Measurements from ENCODE around the gene GAPVD1. TPM values are rescaled to one million over a fixed set of nuclear protein-coding genes. Genes with fewer than 3 reads are reported as not detected.
A peak's percentile ranks its signal among the peaks of the same experiment; 100 is the strongest.
"Not testable (repeated sequence)": the region's sequence is repeated elsewhere in the genome, so short reads cannot be mapped to it uniquely, and the experiment has no call there.

The GAPVD1 gene
- total RNA-seq, 1 experiment from 2014 or later, result 39.5 TPM

DNA sequence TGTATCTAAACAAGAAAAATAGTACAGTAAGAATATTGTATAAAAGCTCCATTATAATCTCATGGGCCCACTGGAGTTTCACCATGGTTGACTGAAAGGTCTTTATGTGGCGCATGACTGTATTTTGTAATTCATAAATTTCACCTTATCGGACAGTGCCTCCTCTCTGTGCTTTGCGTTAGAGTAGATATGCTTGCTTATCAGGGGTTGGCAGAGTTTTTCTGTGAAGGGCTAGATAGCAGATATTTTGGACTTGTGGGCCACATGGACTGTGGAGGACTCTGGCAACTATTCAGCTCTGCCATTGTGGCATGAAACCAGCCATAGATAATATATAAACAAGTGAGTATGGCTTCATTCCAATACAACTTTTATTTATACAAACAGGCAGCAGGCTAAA lies 23.2 kb downstream of the GAPVD1 start:
- Histone ChIP-seq H3K4ac (ENCODE audit: low read depth, low read length) (no peak overlapping the region), H3K4me2 (ENCODE audit: insufficient read depth, insufficient read length, low read length) (no peak overlapping the region), H3K79me1 (ENCODE audit: insufficient read depth, low read depth, low read length, poor library complexity, severe bottlenecking) (no peaks in the 10 kb centered on the region), H3K18ac (ENCODE audit: insufficient read length, low read depth, low read length) (no peak overlapping the region), H2BK5ac (ENCODE audit: insufficient read length, low read length) (no peak overlapping the region), H3T11ph (ENCODE audit: low read length) (no peak overlapping the region), H3K27me3 (ENCODE audit: insufficient read depth, low read length) (no peaks in the 10 kb centered on the region), H3K27ac (ENCODE audit: insufficient read length, low read depth, low read length) (no peak overlapping the region), H3K9ac (ENCODE audit: extremely low read depth, insufficient read length, low read length) (no peak overlapping the region), H2AFZ (ENCODE audit: low read length) (no peak overlapping the region), H4K8ac (replicated peaks; ENCODE audit: insufficient read length, low read depth, low read length) (no peak overlapping the region), H2AK5ac (ENCODE audit: insufficient read length, low read length) (no peak overlapping the region), H3K23me2 (ENCODE audit: insufficient read length, low read depth, low read length, poor library complexity, severe bottlenecking) (no peaks in the 10 kb centered on the region), H4K20me1 (ENCODE audit: control insufficient read depth, insufficient read depth, insufficient read length) (no peaks in the 10 kb centered on the region), H3K23ac (ENCODE audit: insufficient read length, low read depth, low read length) (no peak overlapping the region), H3K14ac (ENCODE audit: insufficient read depth, low read length) (no peak overlapping the region), H2BK12ac (ENCODE audit: insufficient read length, low read depth, low read length) (no peak overlapping the region), H3K79me2 (ENCODE audit: insufficient read depth, low read length) (no peaks in the 10 kb centered on the region; the same call in 1 of the 2 replicates), H4K91ac (ENCODE audit: insufficient read length, low read depth, low read length) (no peak overlapping the region), H2BK20ac (ENCODE audit: low read depth, low read length, poor library complexity, severe bottlenecking) (no peak overlapping the region), H2BK15ac (ENCODE audit: low read depth, low read length) (no peak overlapping the region), H4K5ac (ENCODE audit: insufficient read length, low read depth, low read length) (no peak overlapping the region), H3K9me3 (ENCODE audit: control insufficient read depth, low read depth, low read length) (no peaks in the 10 kb centered on the region), H3K4me1 (ENCODE audit: insufficient read depth, low read length) (no peaks in the 10 kb centered on the region), H2BK120ac (ENCODE audit: low read depth, low read length, poor library complexity, severe bottlenecking) (no peak overlapping the region), H3K56ac (ENCODE audit: insufficient read length, low read depth, low read length) (no peak overlapping the region)
- no peak for DNase-seq
- Mint-ChIP-seq H3K36me3 (ENCODE audit: insufficient read depth in 1 of 3, low read depth in 3 of 3) (no peaks in the 10 kb centered on the region), H3K4me1 (no peaks in the 10 kb centered on the region), H3K27ac (no peak overlapping the region), H3K9me3 (no peaks in the 10 kb centered on the region), H3K4me3 (no peak overlapping the region), H3K27me3 (ENCODE audit: low read depth) (no peaks in the 10 kb centered on the region)
- no peak for TF ChIP-seq CTCF (conservative IDR thresholded peaks at IDR 0.05)
- WGBS (ENCODE audit: extremely low coverage, insufficient read length, low lambda C conversion rate), result no CpG with 5 or more reads among the region's 3 CpGs

GRCh38 chr9:125286935-125287433 lies 25.4 kb downstream of the GAPVD1 start:
- not testable (repeated sequence) for H2BK12ac ChIP-seq (ENCODE audit: insufficient read length, low read depth, low read length); H3K79me2 ChIP-seq (ENCODE audit: insufficient read depth, low read length); H2BK120ac ChIP-seq (ENCODE audit: low read depth, low read length, poor library complexity, severe bottlenecking); H3K4me3 Mint-ChIP-seq; H3K4me1 ChIP-seq (ENCODE audit: insufficient read depth, low read length); H3K4me2 ChIP-seq (ENCODE audit: insufficient read depth, insufficient read length, low read length); H4K20me1 ChIP-seq (ENCODE audit: control insufficient read depth, insufficient read depth, insufficient read length); H3K36me3 Mint-ChIP-seq (ENCODE audit: insufficient read depth in 1 of 3, low read depth in 3 of 3); H3T11ph ChIP-seq (ENCODE audit: low read length); H3K56ac ChIP-seq (ENCODE audit: insufficient read length, low read depth, low read length); H2AK5ac ChIP-seq (ENCODE audit: insufficient read length, low read length); H3K79me1 ChIP-seq (ENCODE audit: insufficient read depth, low read depth, low read length, poor library complexity, severe bottlenecking); H3K27me3 ChIP-seq (ENCODE audit: insufficient read depth, low read length); H3K4ac ChIP-seq (ENCODE audit: low read depth, low read length); H2BK20ac ChIP-seq (ENCODE audit: low read depth, low read length, poor library complexity, severe bottlenecking); H4K8ac ChIP-seq (replicated peaks; ENCODE audit: insufficient read length, low read depth, low read length); H2BK15ac ChIP-seq (ENCODE audit: low read depth, low read length); DNase-seq; H3K27ac ChIP-seq (ENCODE audit: insufficient read length, low read depth, low read length); H4K91ac ChIP-seq (ENCODE audit: insufficient read length, low read depth, low read length); H4K5ac ChIP-seq (ENCODE audit: insufficient read length, low read depth, low read length); H3K23ac ChIP-seq (ENCODE audit: insufficient read length, low read depth, low read length); H2AFZ ChIP-seq (ENCODE audit: low read length); H3K9ac ChIP-seq (ENCODE audit: extremely low read depth, insufficient read length, low read length); H3K18ac ChIP-seq (ENCODE audit: insufficient read length, low read depth, low read length); H2BK5ac ChIP-seq (ENCODE audit: insufficient read length, low read length); H3K27me3 Mint-ChIP-seq (ENCODE audit: low read depth); H3K14ac ChIP-seq (ENCODE audit: insufficient read depth, low read length); H3K4me1 Mint-ChIP-seq; H3K9me3 ChIP-seq (ENCODE audit: control insufficient read depth, low read depth, low read length); H3K23me2 ChIP-seq (ENCODE audit: insufficient read length, low read depth, low read length, poor library complexity, severe bottlenecking); H3K9me3 Mint-ChIP-seq
- peak overlapping the region in 1 of 3 experiments; percentile 35; a peak in 2 of 7 replicates for H3K27ac Mint-ChIP-seq
- WGBS (ENCODE audit: extremely low coverage, insufficient read length, low lambda C conversion rate), result no CpG with 5 or more reads among the region's 7 CpGs

Measured in H9 (cell line).